Measurements from ENCODE around the gene FOXF1.

DNA sequence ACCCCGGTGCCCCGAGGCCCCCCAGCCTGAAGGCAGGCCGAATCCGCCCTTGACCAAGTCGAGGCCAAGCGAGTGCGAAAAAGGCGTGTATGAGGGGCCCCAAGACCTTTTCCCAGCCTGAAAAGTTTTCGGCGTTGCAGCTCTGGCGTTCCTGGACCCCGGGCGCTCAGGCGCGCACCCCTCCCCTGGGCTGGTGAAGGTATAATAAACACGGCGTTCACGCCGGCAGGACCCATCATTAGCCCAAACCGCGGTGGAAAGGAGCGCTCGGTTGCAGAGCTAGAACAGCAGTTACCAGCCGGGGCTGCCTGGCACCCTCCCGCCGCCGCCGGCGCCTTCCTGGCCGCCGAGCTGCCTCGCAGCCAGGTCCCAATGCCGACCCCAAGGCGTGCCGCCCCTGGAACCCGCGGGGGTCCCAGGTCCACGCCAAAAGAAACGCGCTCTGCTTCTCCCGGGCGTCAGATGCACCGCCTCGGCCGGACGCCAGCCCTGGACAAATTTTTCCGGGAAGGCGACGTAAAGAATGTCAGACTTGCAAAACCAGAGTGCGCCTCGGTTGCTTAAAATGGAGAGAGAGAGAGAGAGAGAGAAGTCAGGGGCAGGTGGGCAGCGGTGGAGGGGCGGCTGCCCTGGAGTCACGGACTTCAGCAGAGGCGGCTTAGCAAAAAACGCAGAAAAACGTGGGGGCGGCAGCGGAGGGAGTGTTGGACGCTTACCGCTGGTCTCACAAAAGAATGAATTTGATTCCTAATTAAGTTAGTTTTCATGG lies 11.5 kb upstream of the FOXF1 start:
- TF ChIP-seq CTCF (IDR thresholded peaks at IDR 0.05; ENCODE audit: borderline replicate concordance, extremely low read depth, low read length, poor library complexity, severe bottlenecking) = no peak
- no peak for TF ChIP-seq EZH2 (IDR thresholded peaks at IDR 0.05; ENCODE audit: borderline replicate concordance, low read depth, low read length, severe bottlenecking)
